SW 1271 (cell line): ENCODE data around the gene KCNIP3.
"Not testable (repeated sequence)": the region's sequence is repeated elsewhere in the genome, so short reads cannot be mapped to it uniquely, and the experiment has no call there.

Experiments
- DNase-seq, 2 experiments: peaks; one replicate each; lab custom pipeline; 2025; lab: John Stamatoyannopoulos, UW

KCNIP3 gene

DNA sequence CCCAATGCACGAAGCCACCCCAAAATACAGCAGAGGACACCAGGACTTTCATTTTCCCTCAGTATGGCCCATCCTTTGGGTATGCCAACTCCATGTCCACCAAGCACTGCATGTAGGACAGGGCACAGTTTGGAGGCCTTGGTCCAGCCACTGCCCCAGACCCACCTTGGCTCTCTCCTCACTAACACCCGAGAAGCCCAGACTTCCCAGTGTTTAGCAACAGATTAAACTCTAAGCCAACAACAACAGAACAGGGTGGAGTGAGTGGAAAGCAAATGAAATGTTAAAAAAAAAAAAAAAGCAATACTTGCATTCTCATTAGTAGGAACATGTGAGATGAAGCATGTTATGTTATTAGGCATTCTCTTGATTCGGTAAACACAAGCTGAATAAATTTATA, 118.0 kb downstream of the KCNIP3 start:
- not testable (repeated sequence) for DNase-seq

DNA sequence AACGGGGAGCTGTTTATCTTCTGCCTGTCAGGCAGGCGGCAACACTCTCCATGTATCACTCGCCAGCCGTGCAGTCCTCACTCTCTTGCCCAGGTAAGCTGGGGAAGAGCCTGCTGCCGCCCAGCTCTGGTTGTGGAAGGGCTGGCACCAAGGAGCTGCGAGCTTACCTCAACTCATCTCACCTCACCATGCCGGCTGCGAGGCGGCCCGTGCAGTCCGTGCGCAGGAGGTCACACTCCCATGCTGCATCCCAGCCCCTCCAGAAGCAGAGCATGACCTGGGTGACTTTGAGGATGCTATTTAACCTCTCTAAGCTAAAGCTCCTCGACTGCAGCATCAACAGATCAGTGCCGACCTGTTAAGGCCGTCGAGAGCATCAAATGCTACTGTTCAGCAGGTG, 118.4 kb downstream of the KCNIP3 start:
- not testable (repeated sequence) for DNase-seq

DNA sequence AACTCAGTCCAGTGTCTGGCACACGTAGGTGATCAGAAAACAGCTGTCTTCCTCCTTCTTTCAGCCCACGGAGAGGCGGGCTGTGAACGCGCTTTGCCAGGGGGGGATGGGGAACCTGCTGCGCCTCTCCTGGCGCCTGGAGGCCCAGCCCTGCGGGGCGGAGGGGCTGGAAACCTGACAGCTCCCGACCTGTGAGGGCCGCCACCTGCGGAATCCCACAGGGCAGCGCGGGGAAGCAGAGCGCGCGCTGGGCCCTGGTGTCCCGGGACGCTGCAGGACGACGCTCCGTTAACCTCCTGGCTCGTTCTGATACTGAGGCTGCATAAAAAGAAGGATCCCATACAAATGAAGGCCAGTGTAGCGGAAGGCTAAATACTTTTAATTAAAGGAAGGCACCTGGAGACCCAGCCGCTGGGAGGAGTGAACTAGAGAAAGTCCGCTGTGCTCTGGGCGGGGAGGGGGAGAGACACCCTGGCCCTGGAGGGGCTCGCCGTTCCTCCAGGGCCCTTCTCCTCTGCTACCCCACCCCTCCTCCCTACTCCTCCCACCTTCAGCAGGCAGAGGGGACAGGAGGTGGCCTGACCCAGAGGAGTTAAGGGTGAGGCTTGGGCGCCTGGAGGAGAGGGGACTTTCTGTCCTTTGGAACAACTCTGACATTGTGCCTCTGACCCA, 130.2 kb downstream of the KCNIP3 start:
- DNase-seq = not testable (repeated sequence)

DNA sequence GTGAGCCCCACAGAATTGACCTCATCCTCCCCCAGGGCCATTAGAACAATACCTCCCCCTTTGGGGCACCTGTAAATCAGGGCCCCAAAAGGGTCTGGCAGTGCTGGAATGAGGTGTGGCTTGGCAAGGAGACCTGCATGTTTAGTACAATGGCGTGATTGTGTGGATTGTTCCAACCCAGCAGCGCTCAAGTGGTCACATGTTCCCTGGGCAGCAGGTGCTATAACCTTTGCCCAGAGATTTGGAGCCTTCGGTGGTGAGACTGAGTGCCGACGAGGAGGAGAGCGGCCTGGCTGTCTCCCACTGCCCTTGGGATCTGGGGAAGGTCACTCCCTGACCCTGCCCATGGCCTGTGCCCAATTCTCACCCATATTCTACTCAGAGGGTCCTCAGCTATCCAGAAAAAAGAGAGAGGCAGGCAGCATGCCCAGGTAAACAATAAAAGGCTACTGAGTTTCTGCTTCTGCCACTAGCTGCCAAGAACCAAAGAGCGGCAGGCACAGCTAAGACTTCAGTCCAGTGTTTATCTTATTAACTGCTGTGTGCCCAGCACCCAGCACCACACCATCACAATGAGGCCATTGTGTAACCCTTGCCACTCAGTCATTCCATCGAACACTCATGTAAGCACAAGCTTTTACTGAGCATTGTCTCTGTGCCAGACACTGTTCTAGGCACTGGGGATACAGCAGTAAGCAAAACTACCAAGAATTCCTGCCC, 132.8 kb downstream of the KCNIP3 start:
- not testable (repeated sequence) for DNase-seq

DNA sequence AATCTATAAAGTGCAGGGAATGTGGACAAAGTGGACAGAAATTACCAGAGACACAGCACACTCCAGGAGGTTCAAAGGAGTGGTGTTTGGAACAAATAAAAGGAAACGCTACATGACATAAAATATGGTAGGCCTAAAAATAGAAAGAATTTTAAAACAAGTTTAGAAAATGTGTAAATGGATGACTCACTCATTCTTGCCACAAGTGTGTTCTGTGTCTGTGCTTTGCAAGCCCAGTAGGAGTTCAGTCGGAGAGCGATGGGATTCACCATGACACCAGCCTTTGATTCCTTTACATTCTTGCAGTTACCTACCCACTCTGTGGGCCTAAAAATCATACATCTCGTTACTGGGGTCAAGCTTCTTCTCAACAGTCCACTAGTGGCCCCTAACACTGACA, 136.2 kb downstream of the KCNIP3 start:
- not testable (repeated sequence) for DNase-seq

DNA sequence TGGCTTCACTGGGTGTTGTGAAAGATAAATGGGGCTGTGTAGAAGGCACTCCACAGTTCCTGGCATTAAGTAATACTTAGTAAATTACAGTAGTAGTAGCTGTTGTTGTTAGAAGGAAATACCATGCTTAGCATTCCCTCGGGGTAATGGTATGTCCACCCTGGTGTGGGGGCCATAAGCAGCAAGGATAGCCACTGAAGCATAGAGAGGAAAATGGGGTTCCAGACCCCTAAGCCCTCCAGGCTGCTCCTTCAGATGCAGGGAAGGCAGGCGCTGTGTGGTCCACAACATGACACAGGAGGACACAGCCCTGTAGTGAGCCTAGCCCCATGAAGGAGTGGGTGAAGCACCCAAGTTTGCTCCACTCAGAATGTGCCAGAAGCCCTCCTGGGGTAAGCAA, 136.8 kb downstream of the KCNIP3 start:
- not testable (repeated sequence) for DNase-seq

- DNase-seq = peak; percentile 72 to 75
These were observed 137.4 kb downstream of the KCNIP3 start for GRCh38 chr2:95434507-95435076.

GRCh38 chr2:95435162-95435871, 138.2 kb downstream of the KCNIP3 start:
- DNase-seq = not testable (repeated sequence)
